PFSK-1 (cell line): ENCODE data around the gene SCARF1. TPM values are rescaled to one million over a fixed set of nuclear protein-coding genes. Genes with fewer than 3 reads are reported as not detected.
A peak's percentile ranks its signal among the peaks of the same experiment; 100 is the strongest.

Experiments used
- FOXP2 ChIP-seq: optimal IDR thresholded peaks from 2 replicates; pipeline ENCODE3; 2011; ENCODE audit warnings: borderline replicate concordance, control low read depth, inconsistent platforms; ENCODE audit not compliant: insufficient read depth; ENCODE audit errors: extremely low read length, extremely low read depth
- POLR2AphosphoS5 ChIP-seq: IDR thresholded peaks from 2 replicates; pipeline ENCODE4 v1.6.1; 2012; ENCODE audit warnings: low read depth, mild to moderate bottlenecking, control low read depth, low read length, moderate library complexity
- REST ChIP-seq, 2 experiments: IDR thresholded peaks; 2 replicates each; pipeline versions ENCODE4 v1.6.1 to v1.8.0; 2011 to 2012; ENCODE audit warnings: low read depth in 2 of 2, low read length in 2 of 2, control low read depth in 1 of 2, inconsistent platforms in 1 of 2, mild to moderate bottlenecking in 1 of 2, moderate library complexity in 1 of 2; ENCODE audit not compliant: insufficient read depth in 1 of 2
- SIN3A ChIP-seq: IDR thresholded peaks from 2 replicates; pipeline ENCODE4 v1.6.1; 2012; ENCODE audit warnings: mild to moderate bottlenecking, low read length, moderate library complexity, borderline replicate concordance; ENCODE audit not compliant: insufficient read depth
- TAF1 ChIP-seq: IDR thresholded peaks from 2 replicates; pipeline ENCODE4 v1.6.1; 2012; ENCODE audit warnings: low read length, control low read depth, borderline replicate concordance; ENCODE audit not compliant: insufficient read depth
- polyA plus RNA-seq: library from polyadenylated mRNA; unstranded; fragments of >200 nt; gene quantifications from one replicate; pipeline ENCODE4 v1.2.1, GENCODE V29; 2012; ENCODE audit warnings: low read depth, missing spikeins; ENCODE audit not compliant: insufficient read length

The SCARF1 gene, protein sequence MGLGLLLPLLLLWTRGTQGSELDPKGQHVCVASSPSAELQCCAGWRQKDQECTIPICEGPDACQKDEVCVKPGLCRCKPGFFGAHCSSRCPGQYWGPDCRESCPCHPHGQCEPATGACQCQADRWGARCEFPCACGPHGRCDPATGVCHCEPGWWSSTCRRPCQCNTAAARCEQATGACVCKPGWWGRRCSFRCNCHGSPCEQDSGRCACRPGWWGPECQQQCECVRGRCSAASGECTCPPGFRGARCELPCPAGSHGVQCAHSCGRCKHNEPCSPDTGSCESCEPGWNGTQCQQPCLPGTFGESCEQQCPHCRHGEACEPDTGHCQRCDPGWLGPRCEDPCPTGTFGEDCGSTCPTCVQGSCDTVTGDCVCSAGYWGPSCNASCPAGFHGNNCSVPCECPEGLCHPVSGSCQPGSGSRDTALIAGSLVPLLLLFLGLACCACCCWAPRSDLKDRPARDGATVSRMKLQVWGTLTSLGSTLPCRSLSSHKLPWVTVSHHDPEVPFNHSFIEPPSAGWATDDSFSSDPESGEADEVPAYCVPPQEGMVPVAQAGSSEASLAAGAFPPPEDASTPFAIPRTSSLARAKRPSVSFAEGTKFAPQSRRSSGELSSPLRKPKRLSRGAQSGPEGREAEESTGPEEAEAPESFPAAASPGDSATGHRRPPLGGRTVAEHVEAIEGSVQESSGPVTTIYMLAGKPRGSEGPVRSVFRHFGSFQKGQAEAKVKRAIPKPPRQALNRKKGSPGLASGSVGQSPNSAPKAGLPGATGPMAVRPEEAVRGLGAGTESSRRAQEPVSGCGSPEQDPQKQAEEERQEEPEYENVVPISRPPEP
- 33.7 TPM for polyA plus RNA-seq

DNA sequence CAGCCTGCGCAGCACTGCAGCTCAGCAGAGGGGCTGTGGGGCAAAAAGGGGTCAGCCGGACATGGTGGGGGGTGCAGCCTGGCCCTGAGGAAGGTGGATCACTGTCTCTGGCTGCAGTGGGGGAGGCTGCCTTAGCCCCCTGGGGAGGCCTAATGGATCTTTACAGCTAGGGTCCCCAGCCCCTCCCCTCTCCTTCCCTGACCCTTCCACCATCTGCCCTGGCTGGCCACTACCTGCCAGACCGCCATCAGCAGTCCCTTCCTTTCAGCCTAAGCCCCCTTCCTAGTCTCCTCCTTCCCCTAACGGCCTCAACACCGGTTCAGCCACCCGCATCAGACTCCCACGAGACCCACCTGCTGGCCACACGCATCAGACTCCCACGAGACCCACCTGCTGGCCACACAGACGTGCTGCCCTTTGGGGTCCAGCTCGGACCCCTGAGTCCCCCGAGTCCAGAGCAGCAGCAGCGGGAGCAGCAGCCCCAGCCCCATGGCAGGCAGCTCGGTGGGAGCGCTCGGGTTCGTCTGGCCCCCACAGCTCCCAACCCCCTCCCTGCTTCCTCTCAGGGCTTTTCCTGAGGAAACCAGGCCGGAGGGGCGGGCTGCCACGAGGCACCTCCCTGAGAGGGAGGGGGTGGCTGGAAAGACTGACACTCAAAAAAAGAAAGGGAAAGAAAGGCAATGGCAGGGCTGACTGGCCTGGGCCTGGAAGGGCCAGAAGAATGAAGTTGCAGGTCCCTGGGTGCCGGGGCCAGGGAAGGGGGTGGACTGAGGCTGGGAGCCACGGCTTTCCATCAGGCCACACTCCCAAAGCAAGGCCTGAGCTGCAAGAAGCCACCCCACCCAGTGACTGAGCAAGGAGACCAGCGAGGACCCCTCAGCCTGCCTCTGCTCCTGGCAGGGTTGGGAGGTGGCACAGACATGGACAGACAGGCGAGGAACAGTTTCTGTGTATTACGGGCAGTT, at the start of gene SCARF1:
Gene SCARF1 (minus strand): TSS at position 526 of the 965 bp plus-strand sequence. CDS start 35 bp downstream, at position 491.
- TF ChIP-seq FOXP2 (peak; percentile 23), TAF1 (peak; percentile 58; the same call in 1 of the 2 replicates), POLR2AphosphoS5 (peak; percentile 79), REST (IDR thresholded peaks at IDR 0.05; ENCODE audit: insufficient read depth in 1 of 2, low read depth in 2 of 2, low read length in 2 of 2) (no peak), SIN3A (no peak)

DNA sequence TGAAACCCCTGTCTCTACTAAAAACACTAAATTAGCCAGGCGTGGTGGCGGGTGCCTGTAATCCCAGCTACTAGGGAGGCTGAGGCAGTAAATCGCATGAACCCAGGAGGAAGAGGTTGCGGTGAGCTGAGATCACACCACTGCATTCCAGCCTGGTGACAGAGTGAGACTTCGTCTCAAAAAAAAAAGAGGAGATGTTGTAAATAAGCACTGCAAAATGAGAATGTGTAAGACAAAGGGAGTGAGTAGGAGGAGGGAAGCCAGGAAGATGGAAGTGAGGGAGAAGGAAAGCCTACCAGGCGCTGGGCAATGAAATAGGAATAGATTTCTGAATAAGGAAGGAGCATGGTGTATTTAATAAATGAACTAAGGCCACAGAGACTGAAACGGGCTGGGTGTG, 47.8 kb upstream of the SCARF1 start:
- TF ChIP-seq TAF1: no peak
- TF ChIP-seq REST (IDR thresholded peaks at IDR 0.05; ENCODE audit: insufficient read depth in 1 of 2, low read depth in 2 of 2, low read length in 2 of 2): no peak
- TF ChIP-seq FOXP2: no peak
- TF ChIP-seq POLR2AphosphoS5: no peak
- TF ChIP-seq SIN3A: no peak

DNA sequence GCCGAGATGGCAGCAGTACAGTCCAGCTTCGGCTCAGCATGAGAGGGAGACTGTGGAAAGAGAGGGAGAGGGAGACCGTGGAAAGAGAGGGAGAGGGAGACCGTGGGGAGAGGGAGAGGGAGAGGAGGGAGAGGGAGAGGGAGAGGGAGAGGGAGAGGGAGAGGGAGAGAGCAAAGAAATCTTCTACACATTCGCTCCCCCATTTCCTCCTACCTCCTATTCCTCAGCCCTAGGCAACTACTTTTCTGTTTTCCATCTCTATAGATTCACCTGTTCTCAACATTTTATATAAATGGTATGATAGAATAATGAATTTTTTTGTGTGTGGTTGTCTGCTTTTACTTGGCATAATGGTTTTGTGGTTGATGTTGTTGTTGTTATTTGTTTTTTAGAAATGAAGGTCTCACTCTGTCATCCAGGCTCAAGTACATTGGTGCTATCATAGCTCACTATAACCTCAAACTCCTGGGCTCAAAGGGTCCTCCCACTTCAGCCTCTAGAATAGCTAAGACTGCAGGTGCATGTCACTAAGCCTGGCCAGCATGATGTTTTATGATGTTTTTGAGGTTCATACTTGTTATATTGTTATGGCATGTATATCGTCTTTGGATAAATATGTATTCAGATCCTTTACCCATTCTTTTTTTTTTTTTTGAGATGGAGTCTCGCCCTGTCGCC, 45.2 kb upstream of the SCARF1 start:
- TF ChIP-seq POLR2AphosphoS5 (no peak), SIN3A (no peak), FOXP2 (no peak)

- no peak for TF ChIP-seq TAF1
These were observed 40.6 kb upstream of the SCARF1 start for GRCh38 chr17:1686086-1686485.

- peak; percentile 24 for TF ChIP-seq FOXP2
- TF ChIP-seq REST (IDR thresholded peaks at IDR 0.05; ENCODE audit: insufficient read depth in 1 of 2, low read depth in 2 of 2, low read length in 2 of 2): no peak
- TF ChIP-seq SIN3A: peak; percentile 37; the same call in 1 of the 2 replicates
- TF ChIP-seq TAF1: 0 out of 2 replicates have a peak, but pooled peaks have one; percentile 29
- peak; percentile 96 for TF ChIP-seq POLR2AphosphoS5
These were observed 39.1 kb upstream of the SCARF1 start, which contains the start of gene PRPF8 for GRCh38 chr17:1684378-1685189. PRPF8 (minus strand) TSS chr17:1684867; CDS start chr17:1684571, 296 bp downstream.
